GM12892 (cell line): Measurements from ENCODE around the gene RNF222.

Experiments
- POLR2A ChIP-seq: IDR thresholded peaks from 2 replicates; pipeline ENCODE4 v1.6.1; 2011; ENCODE audit warnings: low read depth, low read length, control low read depth
- POLR2AphosphoS5 ChIP-seq: IDR thresholded peaks from 2 replicates; pipeline ENCODE4 v1.6.1; 2011; ENCODE audit warnings: low read depth, low read length, control low read depth
- TAF1 ChIP-seq: IDR thresholded peaks from 2 replicates; pipeline ENCODE4 v1.6.1; 2011; ENCODE audit warnings: low read depth, mild to moderate bottlenecking, control low read depth, low read length, borderline replicate concordance

DNA sequence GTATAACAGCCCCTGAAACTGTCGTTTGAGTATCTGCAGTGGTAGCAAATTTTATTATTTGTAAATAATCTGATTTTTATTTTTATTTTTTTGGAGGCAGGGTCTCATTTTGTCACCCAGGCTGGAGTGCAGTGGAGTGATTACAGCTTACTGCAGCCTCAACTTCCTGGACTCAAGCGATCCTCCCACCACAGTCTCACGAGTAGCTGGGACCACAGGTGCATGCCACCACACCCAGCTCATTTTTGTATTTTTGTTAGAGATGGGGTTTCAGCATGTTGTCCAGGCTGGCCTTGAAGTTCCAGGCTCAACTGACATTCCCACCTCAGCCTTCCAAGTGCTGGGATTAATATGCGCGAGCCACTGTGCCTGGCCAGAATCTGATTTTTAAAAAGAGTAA, 40.8 kb upstream of the RNF222 start:
- TF ChIP-seq POLR2A (no peak), POLR2AphosphoS5 (no peak), TAF1 (no peak)
